Activated CD8-positive, alpha-beta memory T cell treated with anti-CD3 and anti-CD28 coated beads, Interleukin-2, amount 50 U/mL, for 24 hours (primary cell): ENCODE results near the gene ARPC5.

Experiments
- DNase-seq: peaks from one replicate; pipeline ENCODE4 v3.0.0-alpha.2; 2020; ENCODE audit errors: extremely low read depth

The ARPC5 gene

GRCh38 chr1:183586455-183586854, 49.1 kb downstream of the ARPC5 start:
- no peak for DNase-seq

- DNase-seq = no peak
Observed at GRCh38 chr1:183585038-183585437, 50.5 kb downstream of the ARPC5 start.

- no peak for DNase-seq
Observed at GRCh38 chr1:183584147-183584546, 51.4 kb downstream of the ARPC5 start.

- no peak for DNase-seq
Observed at GRCh38 chr1:183583466-183583865, 52.1 kb downstream of the ARPC5 start.

- no peak for DNase-seq
Observed at GRCh38 chr1:183582021-183582713, 53.4 kb downstream of the ARPC5 start.

GRCh38 chr1:183580281-183580682, 55.3 kb downstream of the ARPC5 start:
- no peak for DNase-seq

GRCh38 chr1:183578856-183579255, 56.7 kb downstream of the ARPC5 start:
- DNase-seq = no peak

- no peak for DNase-seq
Observed at GRCh38 chr1:183577897-183578465, 57.6 kb downstream of the ARPC5 start.

- no peak for DNase-seq
Observed at GRCh38 chr1:183576537-183576936, 59.0 kb downstream of the ARPC5 start.

GRCh38 chr1:183575606-183576005, 60.0 kb downstream of the ARPC5 start:
- DNase-seq = no peak

GRCh38 chr1:183572721-183573120, 62.9 kb downstream of the ARPC5 start:
- DNase-seq = no peak

- DNase-seq = no peak
Observed at GRCh38 chr1:183571678-183572268, 63.8 kb downstream of the ARPC5 start.
